ENCODE data around the gene ENOPH1. TPM values are rescaled to one million over a fixed set of nuclear protein-coding genes. Genes with fewer than 3 reads are reported as not detected.

Gene ENOPH1
- total RNA-seq, 2 donors from 2014 or later = 47.1 to 57.3 TPM

DNA sequence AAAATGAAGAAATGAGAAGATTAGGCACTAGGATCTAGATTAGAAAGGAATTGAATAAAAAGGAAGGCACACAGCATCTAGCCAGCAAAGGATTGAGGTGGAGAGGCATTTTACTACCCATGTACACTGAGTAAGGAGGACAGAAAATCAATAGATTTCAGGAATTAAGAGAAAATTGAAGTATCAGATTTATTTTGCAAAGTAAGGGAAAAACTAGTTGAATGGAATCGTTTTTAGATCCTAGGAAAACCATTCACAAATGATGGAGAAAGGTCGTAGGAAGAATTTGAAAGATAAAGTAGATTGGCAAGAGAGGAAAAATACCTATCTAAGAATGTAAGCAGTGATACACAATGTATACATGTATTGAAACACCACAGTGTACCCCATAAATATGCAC, 31.3 kb downstream of the ENOPH1 start:
- no peaks in the 10 kb centered on the region for H3K27me3 ChIP-seq (ENCODE audit: control insufficient read depth, insufficient read depth, low read length, poor library complexity, severe bottlenecking)
- no peak overlapping the region for H3K9ac ChIP-seq (ENCODE audit: extremely low read depth, low read length, poor library complexity, severe bottlenecking)
- H3K4me3 ChIP-seq (ENCODE audit: low read length) = no peak overlapping the region
- H3K9me3 ChIP-seq (ENCODE audit: control insufficient read depth, low read length) = no peaks in the 10 kb centered on the region
- TF ChIP-seq, protein P1, sequence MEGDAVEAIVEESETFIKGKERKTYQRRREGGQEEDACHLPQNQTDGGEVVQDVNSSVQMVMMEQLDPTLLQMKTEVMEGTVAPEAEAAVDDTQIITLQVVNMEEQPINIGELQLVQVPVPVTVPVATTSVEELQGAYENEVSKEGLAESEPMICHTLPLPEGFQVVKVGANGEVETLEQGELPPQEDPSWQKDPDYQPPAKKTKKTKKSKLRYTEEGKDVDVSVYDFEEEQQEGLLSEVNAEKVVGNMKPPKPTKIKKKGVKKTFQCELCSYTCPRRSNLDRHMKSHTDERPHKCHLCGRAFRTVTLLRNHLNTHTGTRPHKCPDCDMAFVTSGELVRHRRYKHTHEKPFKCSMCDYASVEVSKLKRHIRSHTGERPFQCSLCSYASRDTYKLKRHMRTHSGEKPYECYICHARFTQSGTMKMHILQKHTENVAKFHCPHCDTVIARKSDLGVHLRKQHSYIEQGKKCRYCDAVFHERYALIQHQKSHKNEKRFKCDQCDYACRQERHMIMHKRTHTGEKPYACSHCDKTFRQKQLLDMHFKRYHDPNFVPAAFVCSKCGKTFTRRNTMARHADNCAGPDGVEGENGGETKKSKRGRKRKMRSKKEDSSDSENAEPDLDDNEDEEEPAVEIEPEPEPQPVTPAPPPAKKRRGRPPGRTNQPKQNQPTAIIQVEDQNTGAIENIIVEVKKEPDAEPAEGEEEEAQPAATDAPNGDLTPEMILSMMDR (conservative IDR thresholded peaks at IDR 0.05) = no peak
- peaks cover 8% of the 10 kb centered on the region for H3K4me1 ChIP-seq (ENCODE audit: control insufficient read depth, insufficient read depth, low read length)
- Mint-ChIP-seq H3K4me1 (peaks cover 3% of the 10 kb centered on the region), H3K4me3 (no peak overlapping the region), H3K36me3 (ENCODE audit: low read depth) (peaks cover 36% of the 10 kb centered on the region), H3K27me3 (ENCODE audit: insufficient read depth) (no peaks in the 10 kb centered on the region), H3K27ac (no peak overlapping the region), H3K9me3 (no peaks in the 10 kb centered on the region)
- no peak overlapping the region for H3K27ac ChIP-seq (ENCODE audit: low read depth, low read length)
- DNase-seq = no peak
- WGBS, 2 experiments (ENCODE audit: insufficient coverage in 1 of 2, insufficient read length in 1 of 2) = 98 to 100% methylated on average over 1 to 2 of the region's 2 CpGs
- peaks cover 65% of the 10 kb centered on the region for H3K36me3 ChIP-seq (ENCODE audit: control insufficient read depth, insufficient read depth, low read length)

DNA sequence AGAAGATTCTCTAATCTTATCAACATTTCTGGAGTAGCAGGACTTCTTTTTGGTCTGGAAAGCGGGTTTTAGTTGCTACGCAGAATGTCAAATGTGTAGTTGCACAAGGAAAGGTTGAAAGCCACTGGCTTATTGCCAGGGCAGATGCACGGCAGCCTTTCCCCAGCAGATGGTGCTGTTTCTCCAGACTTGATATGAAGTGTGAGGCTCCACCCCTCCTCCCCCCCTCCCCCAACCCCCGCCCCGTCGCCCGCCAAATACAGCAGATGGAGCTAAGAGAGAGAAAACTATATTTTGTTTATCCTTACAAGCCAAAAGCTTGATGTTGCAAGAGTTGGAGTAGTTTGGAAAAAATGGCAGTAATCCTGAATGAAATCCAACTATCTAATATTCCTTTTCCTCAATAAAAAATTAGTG, 32.0 kb downstream of the ENOPH1 start:
- Mint-ChIP-seq H3K4me1 (peaks cover 3% of the 10 kb centered on the region), H3K36me3 (ENCODE audit: low read depth) (peaks cover 33% of the 10 kb centered on the region), H3K9me3 (no peaks in the 10 kb centered on the region), H3K4me3 (no peak overlapping the region), H3K27ac (no peak overlapping the region), H3K27me3 (ENCODE audit: insufficient read depth) (no peaks in the 10 kb centered on the region)
- H3K9me3 ChIP-seq (ENCODE audit: control insufficient read depth, low read length) = peaks cover under 1% of the 10 kb centered on the region
- peaks cover 62% of the 10 kb centered on the region for H3K36me3 ChIP-seq (ENCODE audit: control insufficient read depth, insufficient read depth, low read length)
- TF ChIP-seq, protein P1 (conservative IDR thresholded peaks at IDR 0.05) = peak; percentile 93
- no peaks in the 10 kb centered on the region for H3K27me3 ChIP-seq (ENCODE audit: control insufficient read depth, insufficient read depth, low read length, poor library complexity, severe bottlenecking)
- DNase-seq = peak; percentile 96
- H3K4me3 ChIP-seq (ENCODE audit: low read length) = no peak overlapping the region
- H3K9ac ChIP-seq (ENCODE audit: extremely low read depth, low read length, poor library complexity, severe bottlenecking) = no peak overlapping the region
- 42% methylated on average over 3 of the region's 7 CpGs; no CpG with 5 or more reads in 1 of the 2 experiments for WGBS, 2 experiments (ENCODE audit: insufficient coverage in 1 of 2, insufficient read length in 1 of 2)
- peaks cover 8% of the 10 kb centered on the region for H3K4me1 ChIP-seq (ENCODE audit: control insufficient read depth, insufficient read depth, low read length)
- H3K27ac ChIP-seq (ENCODE audit: low read depth, low read length) = no peak overlapping the region

DNA sequence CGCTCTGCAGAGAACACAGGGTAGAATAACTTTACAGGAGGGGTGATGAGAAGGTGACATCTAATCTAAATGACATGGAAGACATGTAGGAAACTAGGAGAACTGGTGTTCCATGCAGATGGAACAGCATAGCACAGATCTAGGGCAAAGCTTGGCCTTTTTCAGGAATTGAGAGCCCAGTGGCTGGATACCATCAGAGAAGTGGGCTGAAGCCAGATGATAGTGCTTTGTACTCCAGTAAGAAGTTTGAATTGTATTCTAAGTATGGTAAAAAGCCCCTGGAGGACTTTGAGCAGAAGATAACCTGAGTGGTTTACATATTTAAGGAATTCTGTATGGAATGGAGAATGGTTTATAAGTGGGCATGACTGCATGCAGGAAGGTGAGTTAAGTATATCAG, 32.8 kb downstream of the ENOPH1 start:
- Mint-ChIP-seq H3K27me3 (ENCODE audit: insufficient read depth) (no peaks in the 10 kb centered on the region), H3K4me1 (peaks cover 3% of the 10 kb centered on the region), H3K27ac (no peak overlapping the region), H3K9me3 (peaks cover 6% of the 10 kb centered on the region), H3K36me3 (ENCODE audit: low read depth) (peaks cover 34% of the 10 kb centered on the region), H3K4me3 (no peak overlapping the region)
- peaks cover 4% of the 10 kb centered on the region for H3K4me1 ChIP-seq (ENCODE audit: control insufficient read depth, insufficient read depth, low read length)
- no peak overlapping the region for H3K4me3 ChIP-seq (ENCODE audit: low read length)
- peaks cover 63% of the 10 kb centered on the region for H3K36me3 ChIP-seq (ENCODE audit: control insufficient read depth, insufficient read depth, low read length)
- H3K27ac ChIP-seq (ENCODE audit: low read depth, low read length) = no peak overlapping the region
- H3K27me3 ChIP-seq (ENCODE audit: control insufficient read depth, insufficient read depth, low read length, poor library complexity, severe bottlenecking) = no peaks in the 10 kb centered on the region
- TF ChIP-seq, protein P1 (conservative IDR thresholded peaks at IDR 0.05) = no peak
- DNase-seq = no peak
- peaks cover 8% of the 10 kb centered on the region for H3K9me3 ChIP-seq (ENCODE audit: control insufficient read depth, low read length)
- WGBS, 2 experiments (ENCODE audit: insufficient coverage in 1 of 2, insufficient read length in 1 of 2) = 98 to 100% methylated on average over 1 of the region's 1 CpG
- no peak overlapping the region for H3K9ac ChIP-seq (ENCODE audit: extremely low read depth, low read length, poor library complexity, severe bottlenecking)

All from endodermal cell (in vitro differentiated cells).